ENCODE results near the gene S100A12. TPM values are rescaled to one million over a fixed set of nuclear protein-coding genes. Genes with fewer than 3 reads are reported as not detected.
"Not testable (repeated sequence)": the region's sequence is repeated elsewhere in the genome, so short reads cannot be mapped to it uniquely, and the experiment has no call there.

Gene S100A12
- polyA plus RNA-seq, 1 of the 3 experiments (the other 2 are of a cell fraction), result not detected

DNA sequence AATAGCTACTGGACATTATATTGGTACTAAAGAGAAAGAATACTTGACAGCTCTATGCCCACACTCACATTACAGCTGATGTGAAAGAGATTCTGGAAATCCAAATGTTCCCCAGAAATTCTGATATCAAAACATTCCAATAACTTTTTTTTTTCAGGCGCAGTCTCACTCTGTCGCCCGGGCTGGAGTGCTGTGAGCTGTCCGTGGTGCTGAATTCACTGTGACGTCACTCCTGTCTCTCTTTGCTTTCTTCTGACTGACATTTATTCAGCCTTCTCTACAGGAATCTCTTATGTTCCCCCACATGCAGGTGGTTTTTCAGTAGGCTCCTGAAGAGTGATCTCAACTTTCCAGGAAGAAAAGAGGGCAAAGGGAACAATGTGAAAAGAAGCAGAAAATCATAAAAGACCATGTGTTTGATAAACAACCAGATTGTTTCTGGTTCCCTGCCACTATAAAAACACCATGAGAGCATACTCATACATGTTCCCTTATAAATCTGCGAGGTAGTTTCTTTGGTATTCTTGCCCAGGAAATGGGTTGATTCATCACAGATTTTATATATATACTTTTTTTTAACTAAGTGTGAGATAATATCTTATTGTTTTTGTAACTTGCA lies 47.1 kb upstream of the S100A12 start:
- Histone ChIP-seq H3K4me3 (ENCODE audit: low read depth in 2 of 2, low read length in 1 of 2) (no peak overlapping the region), H2AFZ (ENCODE audit: low read depth) (no peak overlapping the region), H3F3A (replicated peaks; ENCODE audit: insufficient read depth) (no peaks in the 10 kb centered on the region), H3K4me1 (ENCODE audit: control insufficient read depth in 1 of 2, insufficient read depth in 2 of 2, low read depth in 1 of 2, low read length in 1 of 2) (no peaks in the 10 kb centered on the region), H3K9ac (no peak overlapping the region), H3K27ac (ENCODE audit: low read depth in 2 of 2, low read length in 1 of 2) (no peak overlapping the region), H3K27me3 (ENCODE audit: insufficient read depth) (no peaks in the 10 kb centered on the region; the same call in 1 of the 2 replicates), H3K36me3 (replicated peaks in 1 of 2; ENCODE audit: control insufficient read depth in 1 of 2, insufficient read depth in 2 of 2, low read length in 1 of 2) (no peaks in the 10 kb centered on the region), H3K79me2 (ENCODE audit: insufficient read depth) (no peaks in the 10 kb centered on the region), H3K4me2 (no peak overlapping the region), H4K20me1 (ENCODE audit: insufficient read depth) (no peaks in the 10 kb centered on the region), H3K9me2 (no peaks in the 10 kb centered on the region), H3K9me3 (no peaks in the 10 kb centered on the region)
- 0% methylated on average over 6 of the region's 6 CpGs for WGBS (ENCODE audit: low lambda C conversion rate)
- POLR2A ChIA-PET, result no interaction called here
- TF ChIP-seq, protein P1, sequence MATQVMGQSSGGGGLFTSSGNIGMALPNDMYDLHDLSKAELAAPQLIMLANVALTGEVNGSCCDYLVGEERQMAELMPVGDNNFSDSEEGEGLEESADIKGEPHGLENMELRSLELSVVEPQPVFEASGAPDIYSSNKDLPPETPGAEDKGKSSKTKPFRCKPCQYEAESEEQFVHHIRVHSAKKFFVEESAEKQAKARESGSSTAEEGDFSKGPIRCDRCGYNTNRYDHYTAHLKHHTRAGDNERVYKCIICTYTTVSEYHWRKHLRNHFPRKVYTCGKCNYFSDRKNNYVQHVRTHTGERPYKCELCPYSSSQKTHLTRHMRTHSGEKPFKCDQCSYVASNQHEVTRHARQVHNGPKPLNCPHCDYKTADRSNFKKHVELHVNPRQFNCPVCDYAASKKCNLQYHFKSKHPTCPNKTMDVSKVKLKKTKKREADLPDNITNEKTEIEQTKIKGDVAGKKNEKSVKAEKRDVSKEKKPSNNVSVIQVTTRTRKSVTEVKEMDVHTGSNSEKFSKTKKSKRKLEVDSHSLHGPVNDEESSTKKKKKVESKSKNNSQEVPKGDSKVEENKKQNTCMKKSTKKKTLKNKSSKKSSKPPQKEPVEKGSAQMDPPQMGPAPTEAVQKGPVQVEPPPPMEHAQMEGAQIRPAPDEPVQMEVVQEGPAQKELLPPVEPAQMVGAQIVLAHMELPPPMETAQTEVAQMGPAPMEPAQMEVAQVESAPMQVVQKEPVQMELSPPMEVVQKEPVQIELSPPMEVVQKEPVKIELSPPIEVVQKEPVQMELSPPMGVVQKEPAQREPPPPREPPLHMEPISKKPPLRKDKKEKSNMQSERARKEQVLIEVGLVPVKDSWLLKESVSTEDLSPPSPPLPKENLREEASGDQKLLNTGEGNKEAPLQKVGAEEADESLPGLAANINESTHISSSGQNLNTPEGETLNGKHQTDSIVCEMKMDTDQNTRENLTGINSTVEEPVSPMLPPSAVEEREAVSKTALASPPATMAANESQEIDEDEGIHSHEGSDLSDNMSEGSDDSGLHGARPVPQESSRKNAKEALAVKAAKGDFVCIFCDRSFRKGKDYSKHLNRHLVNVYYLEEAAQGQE (IDR thresholded peaks at IDR 0.05; ENCODE audit: low read depth, low read length), result peak; percentile 100
- TF ChIP-seq GATA2 (CRISPR knock-in tag; IDR thresholded peaks at IDR 0.05) (no peak), ELF1 (IDR thresholded peaks at IDR 0.05) (no peak)
- no peak for DNase-seq
- CTCF ChIA-PET, result no interaction called here

DNA sequence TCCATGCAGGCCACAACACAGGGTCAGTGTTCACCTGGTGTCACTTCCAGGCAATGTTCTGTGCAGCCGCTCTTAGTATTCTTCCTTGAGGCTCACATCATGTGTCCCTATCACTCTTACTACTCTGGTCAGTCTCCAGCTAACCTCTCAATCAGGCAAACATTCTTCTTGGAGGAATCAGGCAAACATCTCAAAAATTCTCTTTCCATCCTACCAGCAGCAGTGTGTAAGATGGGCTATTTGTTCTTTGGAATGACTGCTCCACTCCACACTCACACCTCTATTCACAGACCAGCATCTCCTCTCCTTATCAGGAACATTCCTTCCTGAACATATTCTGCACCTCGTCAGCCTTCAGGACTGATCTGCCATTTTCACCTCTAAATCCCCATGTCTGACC lies 44.9 kb upstream of the S100A12 start:
- Histone ChIP-seq H3K36me3 (replicated peaks in 1 of 2; ENCODE audit: control insufficient read depth in 1 of 2, insufficient read depth in 2 of 2, low read length in 1 of 2) (no peaks in the 10 kb centered on the region), H3K27me3 (ENCODE audit: insufficient read depth) (no peaks in the 10 kb centered on the region), H3K9me2 (no peaks in the 10 kb centered on the region), H3K79me2 (ENCODE audit: insufficient read depth) (no peaks in the 10 kb centered on the region), H3K4me2 (no peak overlapping the region), H3F3A (replicated peaks; ENCODE audit: insufficient read depth) (no peaks in the 10 kb centered on the region), H3K9ac (no peak overlapping the region), H3K4me3 (ENCODE audit: low read depth in 2 of 2, low read length in 1 of 2) (no peak overlapping the region), H3K4me1 (ENCODE audit: control insufficient read depth in 1 of 2, insufficient read depth in 2 of 2, low read depth in 1 of 2, low read length in 1 of 2) (no peaks in the 10 kb centered on the region), H4K20me1 (ENCODE audit: insufficient read depth) (no peaks in the 10 kb centered on the region), H3K27ac (ENCODE audit: low read depth in 2 of 2, low read length in 1 of 2) (no peak overlapping the region), H3K9me3 (no peaks in the 10 kb centered on the region), H2AFZ (ENCODE audit: low read depth) (no peak overlapping the region)
- ChIA-PET POLR2A (no interaction called here), CTCF (no interaction called here)
- WGBS (ENCODE audit: low lambda C conversion rate), result 0% methylated on average over 2 of the region's 2 CpGs
- no peak for DNase-seq
- TF ChIP-seq JUND (IDR thresholded peaks at IDR 0.05) (no peak), NRF1 (IDR thresholded peaks at IDR 0.05; ENCODE audit: low read depth, low read length) (no peak)

DNA sequence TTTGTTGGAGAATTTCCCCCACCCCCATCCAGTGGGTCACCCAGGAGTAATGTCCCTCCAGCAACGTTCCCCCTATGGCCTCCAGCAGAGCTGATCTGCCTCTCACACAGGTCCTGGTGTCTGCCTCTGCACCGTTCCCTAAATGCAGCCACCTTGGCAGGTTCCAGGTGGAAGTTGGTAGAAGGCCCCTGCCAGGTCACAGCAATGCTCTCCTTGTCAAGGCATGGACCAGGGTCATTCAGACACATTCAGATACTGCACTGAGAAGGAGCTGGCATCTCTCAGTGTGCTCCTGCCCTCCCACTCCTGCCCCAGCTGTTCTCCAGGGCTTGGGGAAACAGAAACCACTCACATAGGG lies 44.0 kb upstream of the S100A12 start:
- H3F3A ChIP-seq (replicated peaks; ENCODE audit: insufficient read depth); H3K4me3 ChIP-seq (ENCODE audit: low read depth in 2 of 2, low read length in 1 of 2); H3K4me1 ChIP-seq (ENCODE audit: control insufficient read depth in 1 of 2, insufficient read depth in 2 of 2, low read depth in 1 of 2, low read length in 1 of 2); H3K36me3 ChIP-seq (replicated peaks in 1 of 2; ENCODE audit: control insufficient read depth in 1 of 2, insufficient read depth in 2 of 2, low read length in 1 of 2); H3K9ac ChIP-seq; DNase-seq; H3K9me2 ChIP-seq; POLR2A ChIA-PET; H4K20me1 ChIP-seq (ENCODE audit: insufficient read depth); H3K27ac ChIP-seq (ENCODE audit: low read depth in 2 of 2, low read length in 1 of 2); H3K9me3 ChIP-seq; H3K27me3 ChIP-seq (ENCODE audit: insufficient read depth); H2AFZ ChIP-seq (ENCODE audit: low read depth); H3K4me2 ChIP-seq; H3K79me2 ChIP-seq (ENCODE audit: insufficient read depth): not testable (repeated sequence)
- WGBS (ENCODE audit: low lambda C conversion rate), result 0% methylated on average over 2 of the region's 2 CpGs
- CTCF ChIA-PET, result interaction anchor here (0.5 kb wide), 1 partner anchor 21 kb away, joined by 4 read pairs; no protein-coding TSS in a partner anchor

DNA sequence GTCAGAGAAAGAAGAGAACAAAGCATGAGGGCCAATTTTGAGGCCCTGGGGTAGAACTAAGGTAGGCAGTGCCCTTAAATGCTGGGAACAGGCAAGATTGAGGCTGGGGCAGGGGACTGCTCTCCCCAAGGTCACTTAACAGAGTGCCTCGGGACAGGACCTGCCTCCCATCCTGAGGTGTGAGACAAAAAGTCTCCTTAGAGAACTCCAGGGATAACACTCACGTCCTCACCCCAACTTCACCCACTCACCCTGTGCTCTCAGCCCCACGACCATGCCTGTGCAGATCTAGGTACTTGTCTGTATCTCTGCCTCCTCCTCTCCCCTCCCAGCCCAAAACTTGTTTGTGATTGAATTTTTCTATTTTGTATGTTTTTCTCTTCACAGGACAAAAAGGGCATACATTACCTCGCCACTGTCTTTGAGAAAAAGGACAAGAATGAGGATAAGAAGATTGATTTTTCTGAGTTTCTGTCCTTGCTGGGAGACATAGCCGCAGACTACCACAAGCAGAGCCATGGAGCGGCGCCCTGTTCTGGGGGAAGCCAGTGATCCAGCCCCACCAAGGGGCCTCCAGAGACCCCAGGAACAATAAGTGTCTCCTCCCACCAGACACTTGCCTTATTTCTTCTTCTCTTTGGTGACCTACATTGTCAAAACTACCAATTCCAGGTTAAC lies 43.5 kb upstream of the S100A12 start:
- H3K79me2 ChIP-seq (ENCODE audit: insufficient read depth); DNase-seq; H3F3A ChIP-seq (replicated peaks; ENCODE audit: insufficient read depth); H3K9me3 ChIP-seq; H3K9ac ChIP-seq; H3K27me3 ChIP-seq (ENCODE audit: insufficient read depth); H3K4me2 ChIP-seq; POLR2A ChIA-PET; H3K36me3 ChIP-seq (replicated peaks in 1 of 2; ENCODE audit: control insufficient read depth in 1 of 2, insufficient read depth in 2 of 2, low read length in 1 of 2); H3K4me1 ChIP-seq (ENCODE audit: control insufficient read depth in 1 of 2, insufficient read depth in 2 of 2, low read depth in 1 of 2, low read length in 1 of 2); H3K4me3 ChIP-seq (ENCODE audit: low read depth in 2 of 2, low read length in 1 of 2); CTCF ChIA-PET; H3K9me2 ChIP-seq; H4K20me1 ChIP-seq (ENCODE audit: insufficient read depth); H2AFZ ChIP-seq (ENCODE audit: low read depth); H3K27ac ChIP-seq (ENCODE audit: low read depth in 2 of 2, low read length in 1 of 2): not testable (repeated sequence)
- WGBS (ENCODE audit: low lambda C conversion rate), result under 1% methylated on average over 7 of the region's 7 CpGs

Data from SK-N-SH (cell line).